Panc1 (cell line): ENCODE results near the gene IFNG. TPM values are rescaled to one million over a fixed set of nuclear protein-coding genes. Genes with fewer than 3 reads are reported as not detected.

ENCODE experiments used
- ATAC-seq: fragments of 200-7000 bp; cut with Tn5 transposase; 2 replicates; pipeline ENCODE4 v1.9.1; 2020; ENCODE audit warnings: mild to moderate bottlenecking, moderate library complexity
- BruUV-seq: library from RNA; stranded (reverse); fragments of 400-500 nt; replicated peaks from 2 replicates; lab custom pipeline; 2021; lab: Mats Ljungman, UMichigan
- CTCF ChIA-PET: fragments of 300-600 bp; sonication (Branson Sonifier 250); formaldehyde crosslinking; loops from one replicate; lab custom pipeline; 2022; ENCODE audit warnings: antibody characterized with exemption; lab: Charles Lee
- POLR2A ChIA-PET: fragments of 300-600 bp; sonication (Branson Sonifier 250); formaldehyde crosslinking; loops from one replicate; lab custom pipeline; 2022; ENCODE audit warnings: antibody characterized with exemption; lab: Charles Lee
- DNase-seq: peaks from one replicate; pipeline ENCODE4 v3.0.0-alpha.2; 2010; ENCODE audit warnings: low read depth, low spot score
- H3K27ac ChIP-seq: 2 replicates; pipeline ENCODE4 v1.5.1; 2011; ENCODE audit warnings: mild to moderate bottlenecking, low read length, inconsistent platforms
- H3K27me3 ChIP-seq: fragments of 200-500 bp; sonication (Bioruptor generic); 2 replicates; pipeline ENCODE4 v1.6.0; 2014; ENCODE audit warnings: low read length, inconsistent platforms; ENCODE audit not compliant: control insufficient read depth, insufficient read depth
- H3K36me3 ChIP-seq: fragments of 200-500 bp; sonication (Bioruptor generic); 2 replicates; pipeline ENCODE4 v1.5.1; 2014; ENCODE audit warnings: inconsistent platforms, mild to moderate bottlenecking, low read length, moderate library complexity; ENCODE audit not compliant: control insufficient read depth, insufficient read depth
- H3K4me1 ChIP-seq: 2 replicates; pipeline ENCODE4 v1.5.1; 2011; ENCODE audit warnings: inconsistent platforms, mild to moderate bottlenecking, low read length, moderate library complexity; ENCODE audit not compliant: control insufficient read depth, insufficient read depth
- H3K4me3 ChIP-seq, 2 experiments: 2 replicates each; pipeline ENCODE4 v1.5.1; 2011 to 2012; ENCODE audit warnings: low read depth in 2 of 2, low read length in 2 of 2, mild to moderate bottlenecking in 2 of 2, inconsistent platforms in 1 of 2, moderate library complexity in 1 of 2
- H3K9me3 ChIP-seq: fragments of 200-500 bp; sonication (Bioruptor generic); 2 replicates; pipeline ENCODE4 v1.5.1; 2014; ENCODE audit warnings: low read depth, mild to moderate bottlenecking, inconsistent platforms, low read length, moderate library complexity; ENCODE audit not compliant: control insufficient read depth, insufficient read depth
- POLR2AphosphoS5 ChIP-seq: IDR thresholded peaks from 2 replicates; pipeline ENCODE4 v1.6.1; 2012; ENCODE audit warnings: mild to moderate bottlenecking, low read depth, low read length, moderate library complexity
- SIN3A ChIP-seq: IDR thresholded peaks from 2 replicates; pipeline ENCODE4 v1.6.1; 2012; ENCODE audit warnings: low read depth, mild to moderate bottlenecking, low read length, moderate library complexity, borderline replicate concordance; ENCODE audit not compliant: insufficient read depth
- TCF7L2 ChIP-seq: IDR thresholded peaks from 2 replicates; pipeline ENCODE4 v1.6.1; 2011; ENCODE audit warnings: mild to moderate bottlenecking, low read depth, low read length, inconsistent platforms
- in situ Hi-C: cut with HindIII; loops from 2 replicates; pipeline ENCODE4 v1.10.0; 2016; ENCODE audit warnings: low sequenced_read_pairs, low pct_unique_long_range_greater_than_20kb
- intact Hi-C: fragments of 100-400 bp; cut with micrococcal nuclease; formaldehyde crosslinking; loops from one replicate; pipeline ENCODE4 v1.10.0; 2022; ENCODE audit not compliant: unreplicated experiment
- total RNA-seq: library from RNA; stranded (reverse); gene quantifications from one replicate; pipeline ENCODE4 v1.2.1, GENCODE V29; 2021; ENCODE audit not compliant: unreplicated experiment
- TF ChIP-seq, protein P1 (sequence below), 2 experiments: IDR thresholded peaks; 2 replicates each; pipeline ENCODE4 v1.6.1; 2011 to 2012; ENCODE audit warnings: low read depth in 2 of 2, control low read depth in 1 of 2, low read length in 1 of 2, mild to moderate bottlenecking in 1 of 2, moderate library complexity in 1 of 2; ENCODE audit not compliant: insufficient read depth in 1 of 2
- TF ChIP-seq, protein P2 (sequence below): fragments of 450-650 bp; IDR thresholded peaks from 2 replicates; pipeline ENCODE4 v1.5.1; 2017; ENCODE audit warnings: mild to moderate bottlenecking

Gene IFNG
- total RNA-seq, 1 experiment from 2014 or later = 0.33 TPM

DNA sequence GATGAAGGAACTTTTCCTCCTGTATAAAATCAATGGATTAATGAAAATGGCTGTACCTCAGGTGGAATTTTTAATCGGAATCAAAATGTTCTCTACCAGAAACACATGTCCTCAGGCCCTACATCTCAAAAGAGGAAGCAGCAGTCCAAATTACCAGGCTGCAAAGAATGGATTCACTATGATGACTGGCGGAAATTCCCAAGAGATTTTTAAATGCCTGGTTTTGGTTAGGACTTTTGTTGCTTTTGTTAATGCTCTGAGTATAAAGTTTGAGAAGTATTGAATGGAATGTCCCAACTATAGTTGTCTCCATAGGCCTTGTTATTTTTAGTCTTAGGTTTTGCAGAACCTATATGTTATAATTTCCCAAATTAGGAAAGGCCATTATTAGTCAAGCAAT, 11.2 kb upstream of the IFNG start:
- Histone ChIP-seq H3K4me3 (no peak overlapping the region), H3K27ac (no peak overlapping the region), H3K36me3 (no peaks in the 10 kb centered on the region), H3K4me1 (no peaks in the 10 kb centered on the region), H3K9me3 (no peaks in the 10 kb centered on the region), H3K27me3 (no peaks in the 10 kb centered on the region)
- ChIA-PET CTCF (no interaction called here), POLR2A (no interaction called here)
- ATAC-seq = no peak
- no peak for DNase-seq
- in situ Hi-C loops (no loop called here), intact Hi-C loops (no loop called here)
- BruUV-seq = no TSS peak
- TF ChIP-seq, protein P1, sequence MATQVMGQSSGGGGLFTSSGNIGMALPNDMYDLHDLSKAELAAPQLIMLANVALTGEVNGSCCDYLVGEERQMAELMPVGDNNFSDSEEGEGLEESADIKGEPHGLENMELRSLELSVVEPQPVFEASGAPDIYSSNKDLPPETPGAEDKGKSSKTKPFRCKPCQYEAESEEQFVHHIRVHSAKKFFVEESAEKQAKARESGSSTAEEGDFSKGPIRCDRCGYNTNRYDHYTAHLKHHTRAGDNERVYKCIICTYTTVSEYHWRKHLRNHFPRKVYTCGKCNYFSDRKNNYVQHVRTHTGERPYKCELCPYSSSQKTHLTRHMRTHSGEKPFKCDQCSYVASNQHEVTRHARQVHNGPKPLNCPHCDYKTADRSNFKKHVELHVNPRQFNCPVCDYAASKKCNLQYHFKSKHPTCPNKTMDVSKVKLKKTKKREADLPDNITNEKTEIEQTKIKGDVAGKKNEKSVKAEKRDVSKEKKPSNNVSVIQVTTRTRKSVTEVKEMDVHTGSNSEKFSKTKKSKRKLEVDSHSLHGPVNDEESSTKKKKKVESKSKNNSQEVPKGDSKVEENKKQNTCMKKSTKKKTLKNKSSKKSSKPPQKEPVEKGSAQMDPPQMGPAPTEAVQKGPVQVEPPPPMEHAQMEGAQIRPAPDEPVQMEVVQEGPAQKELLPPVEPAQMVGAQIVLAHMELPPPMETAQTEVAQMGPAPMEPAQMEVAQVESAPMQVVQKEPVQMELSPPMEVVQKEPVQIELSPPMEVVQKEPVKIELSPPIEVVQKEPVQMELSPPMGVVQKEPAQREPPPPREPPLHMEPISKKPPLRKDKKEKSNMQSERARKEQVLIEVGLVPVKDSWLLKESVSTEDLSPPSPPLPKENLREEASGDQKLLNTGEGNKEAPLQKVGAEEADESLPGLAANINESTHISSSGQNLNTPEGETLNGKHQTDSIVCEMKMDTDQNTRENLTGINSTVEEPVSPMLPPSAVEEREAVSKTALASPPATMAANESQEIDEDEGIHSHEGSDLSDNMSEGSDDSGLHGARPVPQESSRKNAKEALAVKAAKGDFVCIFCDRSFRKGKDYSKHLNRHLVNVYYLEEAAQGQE (IDR thresholded peaks at IDR 0.05; ENCODE audit: insufficient read depth in 1 of 2, low read depth in 2 of 2, low read length in 1 of 2) = no peak
- TF ChIP-seq TCF7L2 (no peak), SIN3A (no peak), POLR2AphosphoS5 (no peak)
- TF ChIP-seq, protein P2, sequence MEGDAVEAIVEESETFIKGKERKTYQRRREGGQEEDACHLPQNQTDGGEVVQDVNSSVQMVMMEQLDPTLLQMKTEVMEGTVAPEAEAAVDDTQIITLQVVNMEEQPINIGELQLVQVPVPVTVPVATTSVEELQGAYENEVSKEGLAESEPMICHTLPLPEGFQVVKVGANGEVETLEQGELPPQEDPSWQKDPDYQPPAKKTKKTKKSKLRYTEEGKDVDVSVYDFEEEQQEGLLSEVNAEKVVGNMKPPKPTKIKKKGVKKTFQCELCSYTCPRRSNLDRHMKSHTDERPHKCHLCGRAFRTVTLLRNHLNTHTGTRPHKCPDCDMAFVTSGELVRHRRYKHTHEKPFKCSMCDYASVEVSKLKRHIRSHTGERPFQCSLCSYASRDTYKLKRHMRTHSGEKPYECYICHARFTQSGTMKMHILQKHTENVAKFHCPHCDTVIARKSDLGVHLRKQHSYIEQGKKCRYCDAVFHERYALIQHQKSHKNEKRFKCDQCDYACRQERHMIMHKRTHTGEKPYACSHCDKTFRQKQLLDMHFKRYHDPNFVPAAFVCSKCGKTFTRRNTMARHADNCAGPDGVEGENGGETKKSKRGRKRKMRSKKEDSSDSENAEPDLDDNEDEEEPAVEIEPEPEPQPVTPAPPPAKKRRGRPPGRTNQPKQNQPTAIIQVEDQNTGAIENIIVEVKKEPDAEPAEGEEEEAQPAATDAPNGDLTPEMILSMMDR = no peak

- no peaks in the 10 kb centered on the region for H3K36me3 ChIP-seq
- no peak overlapping the region for H3K4me3 ChIP-seq
- ATAC-seq (no peak), DNase-seq (no peak)
- H3K4me1 ChIP-seq = no peaks in the 10 kb centered on the region
- no peaks in the 10 kb centered on the region for H3K9me3 ChIP-seq
- TF ChIP-seq SIN3A (no peak), TCF7L2 (no peak), POLR2AphosphoS5 (no peak)
- TF ChIP-seq, protein P2 = no peak
- TF ChIP-seq, protein P1 (IDR thresholded peaks at IDR 0.05; ENCODE audit: insufficient read depth in 1 of 2, low read depth in 2 of 2, low read length in 1 of 2) = no peak
- intact Hi-C loops (no loop called here), in situ Hi-C loops (no loop called here)
- POLR2A ChIA-PET = no interaction called here
- BruUV-seq = no TSS peak
- CTCF ChIA-PET = no interaction called here
- H3K27me3 ChIP-seq = no peaks in the 10 kb centered on the region
- no peak overlapping the region for H3K27ac ChIP-seq
Measured at GRCh38 chr12:68169213-68169889, 9.8 kb upstream of the IFNG start.
